SK-N-SH treated with all-trans-retinoic acid at 6 μM for 48 hours (cell line): ENCODE measurements around the gene PPP3CA.

Experiments
- ATAC-seq: fragments of 200-7000 bp; cut with Tn5 transposase; 3 replicates; pipeline ENCODE4 v1.9.1; 2020; ENCODE audit warnings: mild to moderate bottlenecking, moderate library complexity
- ARNTL ChIP-seq: fragments of 450-650 bp; formaldehyde crosslinking; IDR thresholded peaks from 2 replicates; pipeline ENCODE4 v1.5.0; 2020; ENCODE audit warnings: low read depth, mild to moderate bottlenecking, moderate library complexity, borderline replicate concordance
- BACH2 ChIP-seq: fragments of 250-450 bp; sonication (Bioruptor Pico); IDR thresholded peaks from 2 replicates; pipeline ENCODE4 v1.9.0; 2021; ENCODE audit warnings: mild to moderate bottlenecking, borderline replicate concordance
- CSDC2 ChIP-seq: fragments of 250-450 bp; sonication (Bioruptor Pico); IDR thresholded peaks from 2 replicates; pipeline ENCODE4 v1.5.0; 2020; ENCODE audit warnings: mild to moderate bottlenecking, moderate library complexity
- ESRRG ChIP-seq: fragments of 250-450 bp; sonication (Bioruptor Pico); IDR thresholded peaks from 2 replicates; pipeline ENCODE4 v1.6.1; 2021; ENCODE audit warnings: mild to moderate bottlenecking
- GLIS3 ChIP-seq: fragments of 250-450 bp; sonication (Bioruptor Pico); IDR thresholded peaks from 2 replicates; pipeline ENCODE4 v1.5.0; 2020; ENCODE audit warnings: mild to moderate bottlenecking, moderate library complexity
- ISL1 ChIP-seq: fragments of 250-450 bp; sonication (Bioruptor Pico); IDR thresholded peaks from 2 replicates; pipeline ENCODE4 v2.1.2; 2022; ENCODE audit warnings: mild to moderate bottlenecking, moderate library complexity
- OSR1 ChIP-seq: fragments of 250-450 bp; sonication (Bioruptor Pico); IDR thresholded peaks from 2 replicates; pipeline ENCODE4 v1.8.0; 2022; ENCODE audit warnings: moderate library complexity, mild to moderate bottlenecking, inconsistent platforms
- PPARA ChIP-seq: fragments of 250-450 bp; sonication (Bioruptor Pico); IDR thresholded peaks from 2 replicates; pipeline ENCODE4 v1.5.0; 2020; ENCODE audit warnings: mild to moderate bottlenecking, borderline replicate concordance
- RARB ChIP-seq: fragments of 250-450 bp; sonication (Bioruptor Pico); IDR thresholded peaks from 2 replicates; pipeline ENCODE4 v1.8.0; 2021; ENCODE audit warnings: mild to moderate bottlenecking, moderate library complexity
- SNAI2 ChIP-seq: fragments of 250-450 bp; sonication (Bioruptor Pico); IDR thresholded peaks from 2 replicates; pipeline ENCODE4 v1.5.0; 2020; ENCODE audit warnings: mild to moderate bottlenecking, moderate library complexity
- TCF4 ChIP-seq: fragments of 250-450 bp; sonication (Bioruptor Pico); IDR thresholded peaks from 2 replicates; pipeline ENCODE4 v1.8.0; 2021; ENCODE audit warnings: mild to moderate bottlenecking, moderate library complexity, borderline replicate concordance
- ZC3H10 ChIP-seq: fragments of 250-450 bp; sonication (Bioruptor Pico); IDR thresholded peaks from 2 replicates; pipeline ENCODE4 v1.5.1; 2021; ENCODE audit warnings: mild to moderate bottlenecking, moderate library complexity
- ZFP30 ChIP-seq: fragments of 450-650 bp; formaldehyde crosslinking; IDR thresholded peaks from 2 replicates; pipeline ENCODE4 v1.5.0; 2022; ENCODE audit warnings: mild to moderate bottlenecking, moderate library complexity
- ZNF565 ChIP-seq: fragments of 450-650 bp; formaldehyde crosslinking; conservative IDR thresholded peaks from 2 replicates; pipeline ENCODE4 v1.5.0; 2020; ENCODE audit warnings: low read depth, mild to moderate bottlenecking, moderate library complexity
- ZNF70 ChIP-seq: fragments of 450-650 bp; formaldehyde crosslinking; IDR thresholded peaks from 2 replicates; pipeline ENCODE4 v1.5.0; 2020; ENCODE audit warnings: mild to moderate bottlenecking, moderate library complexity
- ZNF8 ChIP-seq: fragments of 450-650 bp; formaldehyde crosslinking; IDR thresholded peaks from 2 replicates; pipeline ENCODE4 v1.5.0; 2020; ENCODE audit warnings: mild to moderate bottlenecking, moderate library complexity
- TF ChIP-seq, protein P1 (sequence below): fragments of 250-450 bp; sonication (Bioruptor Pico); IDR thresholded peaks from 2 replicates; pipeline ENCODE4 v1.8.0; 2021; ENCODE audit warnings: low read depth, mild to moderate bottlenecking, moderate library complexity, borderline replicate concordance
- TF ChIP-seq, protein P2 (sequence below): fragments of 250-450 bp; sonication (Bioruptor Pico); IDR thresholded peaks from 2 replicates; pipeline ENCODE4 v1.8.0; 2020; ENCODE audit warnings: mild to moderate bottlenecking, moderate library complexity, borderline replicate concordance
- TF ChIP-seq, protein P3 (sequence below): fragments of 250-450 bp; sonication (Bioruptor Pico); IDR thresholded peaks from 2 replicates; pipeline ENCODE4 v1.5.1; 2021; ENCODE audit warnings: mild to moderate bottlenecking, moderate library complexity
- TF ChIP-seq, protein P4 (sequence below): fragments of 250-450 bp; sonication (Bioruptor Pico); IDR thresholded peaks from 2 replicates; pipeline ENCODE4 v1.5.1; 2020; ENCODE audit warnings: low read depth, mild to moderate bottlenecking, moderate library complexity

PPP3CA gene

DNA sequence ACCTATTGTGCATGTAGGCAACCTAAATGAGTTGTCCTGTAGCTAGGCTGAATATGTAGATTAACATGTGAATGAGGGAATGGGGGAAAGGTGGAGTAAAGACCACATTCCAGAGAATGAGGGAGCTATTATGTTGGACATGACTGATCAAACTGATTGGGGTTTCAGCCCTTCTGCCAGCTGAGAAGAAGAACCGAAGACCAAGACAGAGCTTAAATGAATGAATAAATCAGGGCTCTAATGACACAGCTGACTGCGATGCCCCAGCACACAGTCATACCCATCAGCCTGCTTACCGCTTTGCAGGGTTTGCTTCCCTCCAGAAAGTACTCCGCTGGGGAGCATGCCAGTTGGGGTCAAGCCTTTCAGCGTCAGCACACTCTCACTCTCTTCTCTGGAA is 315.4 kb downstream of the PPP3CA start:
- TF ChIP-seq ISL1 (no peak), BACH2 (CRISPR knock-in tag) (no peak), GLIS3 (CRISPR knock-in tag) (no peak), RARB (CRISPR knock-in tag) (no peak), ARNTL (CRISPR knock-in tag) (no peak), ZNF70 (CRISPR knock-in tag) (no peak), ESRRG (CRISPR knock-in tag) (no peak), ZFP30 (no peak), ZC3H10 (CRISPR knock-in tag) (no peak), ZNF8 (CRISPR knock-in tag) (no peak), PPARA (CRISPR knock-in tag) (no peak), SNAI2 (CRISPR knock-in tag) (no peak), TCF4 (CRISPR knock-in tag) (no peak), CSDC2 (CRISPR knock-in tag) (no peak)
- TF ChIP-seq, protein P1, sequence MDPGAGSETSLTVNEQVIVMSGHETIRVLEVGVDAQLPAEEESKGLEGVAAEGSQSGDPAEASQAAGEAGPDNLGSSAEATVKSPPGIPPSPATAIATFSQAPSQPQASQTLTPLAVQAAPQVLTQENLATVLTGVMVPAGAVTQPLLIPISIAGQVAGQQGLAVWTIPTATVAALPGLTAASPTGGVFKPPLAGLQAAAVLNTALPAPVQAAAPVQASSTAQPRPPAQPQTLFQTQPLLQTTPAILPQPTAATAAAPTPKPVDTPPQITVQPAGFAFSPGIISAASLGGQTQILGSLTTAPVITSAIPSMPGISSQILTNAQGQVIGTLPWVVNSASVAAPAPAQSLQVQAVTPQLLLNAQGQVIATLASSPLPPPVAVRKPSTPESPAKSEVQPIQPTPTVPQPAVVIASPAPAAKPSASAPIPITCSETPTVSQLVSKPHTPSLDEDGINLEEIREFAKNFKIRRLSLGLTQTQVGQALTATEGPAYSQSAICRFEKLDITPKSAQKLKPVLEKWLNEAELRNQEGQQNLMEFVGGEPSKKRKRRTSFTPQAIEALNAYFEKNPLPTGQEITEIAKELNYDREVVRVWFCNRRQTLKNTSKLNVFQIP (CRISPR knock-in tag) = no peak
- TF ChIP-seq, protein P2, sequence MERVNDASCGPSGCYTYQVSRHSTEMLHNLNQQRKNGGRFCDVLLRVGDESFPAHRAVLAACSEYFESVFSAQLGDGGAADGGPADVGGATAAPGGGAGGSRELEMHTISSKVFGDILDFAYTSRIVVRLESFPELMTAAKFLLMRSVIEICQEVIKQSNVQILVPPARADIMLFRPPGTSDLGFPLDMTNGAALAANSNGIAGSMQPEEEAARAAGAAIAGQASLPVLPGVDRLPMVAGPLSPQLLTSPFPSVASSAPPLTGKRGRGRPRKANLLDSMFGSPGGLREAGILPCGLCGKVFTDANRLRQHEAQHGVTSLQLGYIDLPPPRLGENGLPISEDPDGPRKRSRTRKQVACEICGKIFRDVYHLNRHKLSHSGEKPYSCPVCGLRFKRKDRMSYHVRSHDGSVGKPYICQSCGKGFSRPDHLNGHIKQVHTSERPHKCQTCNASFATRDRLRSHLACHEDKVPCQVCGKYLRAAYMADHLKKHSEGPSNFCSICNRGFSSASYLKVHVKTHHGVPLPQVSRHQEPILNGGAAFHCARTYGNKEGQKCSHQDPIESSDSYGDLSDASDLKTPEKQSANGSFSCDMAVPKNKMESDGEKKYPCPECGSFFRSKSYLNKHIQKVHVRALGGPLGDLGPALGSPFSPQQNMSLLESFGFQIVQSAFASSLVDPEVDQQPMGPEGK (CRISPR knock-in tag) = no peak
- TF ChIP-seq, protein P3, sequence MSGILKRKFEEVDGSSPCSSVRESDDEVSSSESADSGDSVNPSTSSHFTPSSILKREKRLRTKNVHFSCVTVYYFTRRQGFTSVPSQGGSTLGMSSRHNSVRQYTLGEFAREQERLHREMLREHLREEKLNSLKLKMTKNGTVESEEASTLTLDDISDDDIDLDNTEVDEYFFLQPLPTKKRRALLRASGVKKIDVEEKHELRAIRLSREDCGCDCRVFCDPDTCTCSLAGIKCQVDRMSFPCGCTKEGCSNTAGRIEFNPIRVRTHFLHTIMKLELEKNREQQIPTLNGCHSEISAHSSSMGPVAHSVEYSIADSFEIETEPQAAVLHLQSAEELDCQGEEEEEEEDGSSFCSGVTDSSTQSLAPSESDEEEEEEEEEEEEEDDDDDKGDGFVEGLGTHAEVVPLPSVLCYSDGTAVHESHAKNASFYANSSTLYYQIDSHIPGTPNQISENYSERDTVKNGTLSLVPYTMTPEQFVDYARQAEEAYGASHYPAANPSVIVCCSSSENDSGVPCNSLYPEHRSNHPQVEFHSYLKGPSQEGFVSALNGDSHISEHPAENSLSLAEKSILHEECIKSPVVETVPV = no peak
- TF ChIP-seq, protein P4, sequence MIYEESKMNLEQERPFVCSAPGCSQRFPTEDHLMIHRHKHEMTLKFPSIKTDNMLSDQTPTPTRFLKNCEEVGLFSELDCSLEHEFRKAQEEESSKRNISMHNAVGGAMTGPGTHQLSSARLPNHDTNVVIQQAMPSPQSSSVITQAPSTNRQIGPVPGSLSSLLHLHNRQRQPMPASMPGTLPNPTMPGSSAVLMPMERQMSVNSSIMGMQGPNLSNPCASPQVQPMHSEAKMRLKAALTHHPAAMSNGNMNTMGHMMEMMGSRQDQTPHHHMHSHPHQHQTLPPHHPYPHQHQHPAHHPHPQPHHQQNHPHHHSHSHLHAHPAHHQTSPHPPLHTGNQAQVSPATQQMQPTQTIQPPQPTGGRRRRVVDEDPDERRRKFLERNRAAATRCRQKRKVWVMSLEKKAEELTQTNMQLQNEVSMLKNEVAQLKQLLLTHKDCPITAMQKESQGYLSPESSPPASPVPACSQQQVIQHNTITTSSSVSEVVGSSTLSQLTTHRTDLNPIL (CRISPR knock-in tag) = no peak
- ATAC-seq = no peak

DNA sequence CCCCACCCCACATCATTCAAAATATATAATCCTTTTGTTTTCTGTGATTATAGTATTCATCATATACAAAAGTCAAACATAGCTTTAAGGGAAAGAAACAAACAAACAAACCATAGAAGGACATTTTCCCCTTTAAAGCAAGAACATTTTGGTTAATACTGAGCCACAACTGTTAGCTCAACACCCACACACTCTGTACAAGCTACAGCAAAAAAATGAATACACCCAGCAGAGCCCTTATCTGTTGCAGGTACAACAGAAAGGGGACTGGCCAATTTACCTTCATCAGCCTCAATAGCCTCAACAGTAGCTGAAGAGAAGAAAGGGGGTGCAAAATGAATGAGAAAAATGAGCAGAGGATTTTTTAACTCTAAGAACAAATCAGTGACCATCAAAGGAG is 318.4 kb downstream of the PPP3CA start:
- no peak for ATAC-seq

DNA sequence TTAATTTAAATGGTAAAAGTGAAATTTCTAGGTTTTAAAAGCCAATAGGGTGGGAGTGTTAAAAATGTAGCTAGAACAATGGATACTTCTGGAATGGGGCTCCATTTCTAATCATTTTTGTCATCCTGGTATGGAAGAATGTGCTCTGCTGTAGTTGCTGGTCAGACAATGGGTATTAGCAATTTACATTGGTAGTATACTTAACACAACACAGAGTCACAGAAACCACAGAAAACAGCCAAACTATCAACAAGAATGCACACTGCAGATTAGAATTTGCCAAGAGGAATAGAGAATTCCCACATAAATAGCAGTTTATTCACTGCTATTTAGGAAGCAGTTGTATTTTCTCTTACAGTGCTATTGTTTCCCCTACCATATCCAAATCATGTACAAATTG is 319.6 kb downstream of the PPP3CA start:
- ATAC-seq = no peak
- TF ChIP-seq, protein P4 (CRISPR knock-in tag) = no peak
- no peak for TF ChIP-seq BACH2 (CRISPR knock-in tag)
- no peak for TF ChIP-seq SNAI2 (CRISPR knock-in tag)
- TF ChIP-seq CSDC2 (CRISPR knock-in tag) = no peak
- TF ChIP-seq GLIS3 (CRISPR knock-in tag) = no peak
- no peak for TF ChIP-seq ZNF70 (CRISPR knock-in tag)
- no peak for TF ChIP-seq ZFP30
- TF ChIP-seq, protein P1 (CRISPR knock-in tag) = no peak
- TF ChIP-seq, protein P2 (CRISPR knock-in tag) = no peak
- no peak for TF ChIP-seq RARB (CRISPR knock-in tag)
- TF ChIP-seq ISL1 = no peak
- TF ChIP-seq, protein P3 = no peak

More for the DNA sequence above, 318.4 kb downstream of the PPP3CA start:
- TF ChIP-seq, protein P2 (CRISPR knock-in tag) = no peak
- TF ChIP-seq OSR1 (CRISPR knock-in tag) (no peak), PPARA (CRISPR knock-in tag) (no peak), ZNF565 (CRISPR knock-in tag) (no peak), BACH2 (CRISPR knock-in tag) (no peak)
